ENCODE results near the gene ALMS1. TPM values are rescaled to one million over a fixed set of nuclear protein-coding genes. Genes with fewer than 3 reads are reported as not detected.
A peak's percentile ranks its signal among the peaks of the same experiment; 100 is the strongest.
"Not testable (repeated sequence)": the region's sequence is repeated elsewhere in the genome, so short reads cannot be mapped to it uniquely, and the experiment has no call there.

The ALMS1 gene, protein sequence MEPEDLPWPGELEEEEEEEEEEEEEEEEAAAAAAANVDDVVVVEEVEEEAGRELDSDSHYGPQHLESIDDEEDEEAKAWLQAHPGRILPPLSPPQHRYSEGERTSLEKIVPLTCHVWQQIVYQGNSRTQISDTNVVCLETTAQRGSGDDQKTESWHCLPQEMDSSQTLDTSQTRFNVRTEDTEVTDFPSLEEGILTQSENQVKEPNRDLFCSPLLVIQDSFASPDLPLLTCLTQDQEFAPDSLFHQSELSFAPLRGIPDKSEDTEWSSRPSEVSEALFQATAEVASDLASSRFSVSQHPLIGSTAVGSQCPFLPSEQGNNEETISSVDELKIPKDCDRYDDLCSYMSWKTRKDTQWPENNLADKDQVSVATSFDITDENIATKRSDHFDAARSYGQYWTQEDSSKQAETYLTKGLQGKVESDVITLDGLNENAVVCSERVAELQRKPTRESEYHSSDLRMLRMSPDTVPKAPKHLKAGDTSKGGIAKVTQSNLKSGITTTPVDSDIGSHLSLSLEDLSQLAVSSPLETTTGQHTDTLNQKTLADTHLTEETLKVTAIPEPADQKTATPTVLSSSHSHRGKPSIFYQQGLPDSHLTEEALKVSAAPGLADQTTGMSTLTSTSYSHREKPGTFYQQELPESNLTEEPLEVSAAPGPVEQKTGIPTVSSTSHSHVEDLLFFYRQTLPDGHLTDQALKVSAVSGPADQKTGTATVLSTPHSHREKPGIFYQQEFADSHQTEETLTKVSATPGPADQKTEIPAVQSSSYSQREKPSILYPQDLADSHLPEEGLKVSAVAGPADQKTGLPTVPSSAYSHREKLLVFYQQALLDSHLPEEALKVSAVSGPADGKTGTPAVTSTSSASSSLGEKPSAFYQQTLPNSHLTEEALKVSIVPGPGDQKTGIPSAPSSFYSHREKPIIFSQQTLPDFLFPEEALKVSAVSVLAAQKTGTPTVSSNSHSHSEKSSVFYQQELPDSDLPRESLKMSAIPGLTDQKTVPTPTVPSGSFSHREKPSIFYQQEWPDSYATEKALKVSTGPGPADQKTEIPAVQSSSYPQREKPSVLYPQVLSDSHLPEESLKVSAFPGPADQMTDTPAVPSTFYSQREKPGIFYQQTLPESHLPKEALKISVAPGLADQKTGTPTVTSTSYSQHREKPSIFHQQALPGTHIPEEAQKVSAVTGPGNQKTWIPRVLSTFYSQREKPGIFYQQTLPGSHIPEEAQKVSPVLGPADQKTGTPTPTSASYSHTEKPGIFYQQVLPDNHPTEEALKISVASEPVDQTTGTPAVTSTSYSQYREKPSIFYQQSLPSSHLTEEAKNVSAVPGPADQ (N-terminal part only)
- 10 to 100 TPM; 20.4 to 22.7 TPM for total RNA-seq

DNA sequence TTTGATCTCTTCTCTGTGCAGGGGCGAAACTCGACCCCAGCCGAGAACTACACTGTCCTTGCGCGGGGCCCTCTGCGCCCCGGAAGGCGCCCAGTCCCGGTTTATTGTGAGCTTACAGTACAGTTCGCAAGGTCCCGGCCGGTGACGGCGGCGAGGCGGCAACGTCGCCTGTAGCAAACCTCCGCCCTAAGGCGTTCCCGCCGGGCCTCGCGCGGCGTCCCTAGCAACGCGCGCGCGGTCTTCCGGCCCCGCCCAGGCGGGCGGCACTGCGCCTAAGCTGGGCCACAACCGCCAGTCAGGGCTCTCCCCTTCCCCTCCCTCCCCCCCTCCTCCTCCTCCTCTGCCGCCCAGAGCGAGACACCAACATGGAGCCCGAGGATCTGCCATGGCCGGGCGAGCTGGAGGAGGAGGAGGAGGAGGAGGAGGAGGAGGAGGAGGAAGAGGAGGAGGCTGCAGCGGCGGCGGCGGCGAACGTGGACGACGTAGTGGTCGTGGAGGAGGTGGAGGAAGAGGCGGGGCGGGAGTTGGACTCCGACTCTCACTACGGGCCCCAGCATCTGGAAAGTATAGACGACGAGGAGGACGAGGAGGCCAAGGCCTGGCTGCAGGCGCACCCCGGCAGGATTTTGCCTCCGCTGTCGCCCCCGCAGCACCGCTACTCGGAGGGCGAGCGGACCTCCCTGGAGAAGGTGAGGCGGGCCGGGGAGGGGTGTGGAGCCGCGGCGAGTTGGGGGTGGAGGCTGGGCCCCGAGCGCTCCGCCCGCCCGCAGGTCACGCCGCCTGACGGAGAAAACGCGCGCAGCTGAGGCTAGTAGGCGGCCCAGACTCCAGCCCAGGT is at the start of gene ALMS1:
ALMS1 (plus strand) TSS at position 333 of the 838 bp plus-strand sequence; CDS start at position 366, 33 bp downstream.
- Mint-ChIP-seq H3K4me3 (peak within 1 kb of the TSS; percentile 92), H3K27me3 (no peaks in the 10 kb centered on the region), H3K4me1 (ENCODE audit: low read depth) (peaks cover 26% of the 10 kb centered on the region), H3K9me3 (no peaks in the 10 kb centered on the region), H3K36me3 (no peaks in the 10 kb centered on the region), H3K27ac (peak within 1 kb of the TSS; percentile 82)
- intact Hi-C loops (cut with micrococcal nuclease): loop anchor here (1.0 to 10.0 kb wide), 5 partner anchors 92 to 349 kb away; partner anchors contain the start of genes EGR4, FBXO41, PRADC1 and SFXN5
- POLR2A ChIA-PET: interaction anchor here (0.6 to 2.8 kb wide), 4 partner anchors 93 to 152 kb away, joined by 3 to 14 read pairs (median 4); partner anchors contain the start of genes CCT7, EGR4 and PRADC1
- CTCF ChIA-PET: interaction anchor here (1.3 to 2.4 kb wide), 3 partner anchors 92 to 173 kb away, joined by 5 to 6 read pairs (median 6); partner anchors contain the start of gene EGR4
- peak; percentile 94 for DNase-seq

- no peak for DNase-seq
- Mint-ChIP-seq H3K27me3 (no peaks in the 10 kb centered on the region), H3K9me3 (peaks cover 18% of the 10 kb centered on the region), H3K27ac (no peak overlapping the region), H3K36me3 (peaks cover 4% of the 10 kb centered on the region), H3K4me3 (no peak overlapping the region), H3K4me1 (ENCODE audit: low read depth) (no peaks in the 10 kb centered on the region)
- intact Hi-C loops (cut with micrococcal nuclease): no loop called here
- CTCF ChIA-PET: no interaction called here
- POLR2A ChIA-PET: no interaction called here
Measured at GRCh38 chr2:73337828-73338227, 47.8 kb upstream of the ALMS1 start.

GRCh38 chr2:73339201-73339600 is 46.4 kb upstream of the ALMS1 start:
- H3K4me1 Mint-ChIP-seq (ENCODE audit: low read depth): no peaks in the 10 kb centered on the region
- POLR2A ChIA-PET: no interaction called here
- no peak overlapping the region for H3K27ac Mint-ChIP-seq
- no peak overlapping the region for H3K4me3 Mint-ChIP-seq
- intact Hi-C loops (cut with micrococcal nuclease): no loop called here
- CTCF ChIA-PET: no interaction called here
- peaks cover 4% of the 10 kb centered on the region for H3K36me3 Mint-ChIP-seq
- H3K9me3 Mint-ChIP-seq: peaks cover 11% of the 10 kb centered on the region
- H3K27me3 Mint-ChIP-seq: no peaks in the 10 kb centered on the region
- DNase-seq: no peak

DNA sequence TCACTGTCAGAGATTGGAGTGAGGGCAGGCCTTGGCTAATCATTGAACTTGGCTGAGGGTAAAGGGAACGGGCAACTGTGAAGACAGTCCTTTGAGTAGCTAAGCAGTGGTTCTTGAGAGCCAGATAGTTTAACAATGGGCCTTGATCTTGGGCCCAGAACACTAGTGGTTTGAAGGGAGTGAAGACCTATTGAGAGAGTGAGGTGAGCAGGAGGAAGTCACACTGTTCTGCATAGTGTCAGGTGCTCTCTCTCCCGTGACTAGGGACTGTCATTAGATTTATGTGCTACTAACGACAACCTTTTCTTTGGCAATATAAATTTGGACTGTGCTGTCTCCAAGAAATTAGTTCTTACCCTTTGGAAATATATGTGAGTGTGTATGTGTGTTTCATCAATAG is 44.6 kb upstream of the ALMS1 start:
- POLR2A ChIA-PET: no interaction called here

DNA sequence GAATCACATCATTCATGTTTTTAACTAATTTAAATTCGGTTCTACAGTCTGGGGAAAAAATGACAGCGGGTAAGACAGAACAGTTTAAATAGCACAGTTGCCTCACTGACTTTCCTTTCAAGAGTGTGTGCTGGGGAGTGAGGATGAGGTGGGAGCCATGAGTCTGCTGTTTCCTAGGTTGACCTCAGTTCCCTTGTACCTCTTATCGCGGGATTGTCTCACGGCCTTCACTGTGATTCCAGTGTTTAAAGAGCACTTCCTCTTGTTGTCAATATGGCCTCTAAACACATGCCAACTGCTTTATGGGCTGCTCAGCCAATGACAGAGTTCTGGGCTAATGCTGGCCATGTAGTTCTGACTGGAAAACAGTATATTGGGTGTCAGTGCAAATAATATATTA is 41.6 kb upstream of the ALMS1 start:
- POLR2A ChIA-PET: no interaction called here
- Mint-ChIP-seq H3K4me3 (no peak overlapping the region), H3K4me1 (ENCODE audit: low read depth) (no peaks in the 10 kb centered on the region), H3K27ac (no peak overlapping the region), H3K36me3 (no peaks in the 10 kb centered on the region), H3K9me3 (no peaks in the 10 kb centered on the region), H3K27me3 (no peaks in the 10 kb centered on the region)
- CTCF ChIA-PET: no interaction called here
- no peak for DNase-seq
- intact Hi-C loops (cut with micrococcal nuclease): no loop called here

More for the DNA sequence above, 44.6 kb upstream of the ALMS1 start:
- no peaks in the 10 kb centered on the region for H3K4me1 Mint-ChIP-seq (ENCODE audit: low read depth)
- H3K4me3 Mint-ChIP-seq: no peak overlapping the region
- intact Hi-C loops (cut with micrococcal nuclease): no loop called here
- DNase-seq: no peak
- no peaks in the 10 kb centered on the region for H3K9me3 Mint-ChIP-seq
- H3K27me3 Mint-ChIP-seq: no peaks in the 10 kb centered on the region
- H3K36me3 Mint-ChIP-seq: no peaks in the 10 kb centered on the region
- CTCF ChIA-PET: no interaction called here
- no peak overlapping the region for H3K27ac Mint-ChIP-seq

DNA sequence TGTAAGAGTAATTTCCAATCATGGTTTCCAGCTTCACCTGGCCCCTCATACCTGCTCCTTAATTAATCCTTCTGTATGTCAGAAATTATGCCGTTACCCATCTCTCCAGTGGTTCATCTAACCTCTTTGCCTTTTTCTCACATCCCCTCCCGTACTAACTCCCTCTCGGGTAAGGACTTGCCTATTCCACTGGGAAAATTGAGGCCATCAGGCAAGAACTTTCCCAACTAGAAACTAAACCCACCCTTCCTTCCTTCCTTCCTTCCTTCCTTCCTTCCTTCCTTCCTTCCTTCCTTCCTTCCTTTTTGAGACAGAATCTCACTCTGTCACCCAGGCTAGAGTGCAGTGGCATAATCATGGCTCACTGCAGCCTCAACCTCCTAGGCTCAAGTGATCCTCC is 40.9 kb upstream of the ALMS1 start:
- H3K27ac Mint-ChIP-seq; H3K4me3 Mint-ChIP-seq; H3K4me1 Mint-ChIP-seq (ENCODE audit: low read depth); CTCF ChIA-PET; POLR2A ChIA-PET; DNase-seq; H3K27me3 Mint-ChIP-seq; H3K9me3 Mint-ChIP-seq; H3K36me3 Mint-ChIP-seq; intact Hi-C loops (cut with micrococcal nuclease): not testable (repeated sequence)

DNA sequence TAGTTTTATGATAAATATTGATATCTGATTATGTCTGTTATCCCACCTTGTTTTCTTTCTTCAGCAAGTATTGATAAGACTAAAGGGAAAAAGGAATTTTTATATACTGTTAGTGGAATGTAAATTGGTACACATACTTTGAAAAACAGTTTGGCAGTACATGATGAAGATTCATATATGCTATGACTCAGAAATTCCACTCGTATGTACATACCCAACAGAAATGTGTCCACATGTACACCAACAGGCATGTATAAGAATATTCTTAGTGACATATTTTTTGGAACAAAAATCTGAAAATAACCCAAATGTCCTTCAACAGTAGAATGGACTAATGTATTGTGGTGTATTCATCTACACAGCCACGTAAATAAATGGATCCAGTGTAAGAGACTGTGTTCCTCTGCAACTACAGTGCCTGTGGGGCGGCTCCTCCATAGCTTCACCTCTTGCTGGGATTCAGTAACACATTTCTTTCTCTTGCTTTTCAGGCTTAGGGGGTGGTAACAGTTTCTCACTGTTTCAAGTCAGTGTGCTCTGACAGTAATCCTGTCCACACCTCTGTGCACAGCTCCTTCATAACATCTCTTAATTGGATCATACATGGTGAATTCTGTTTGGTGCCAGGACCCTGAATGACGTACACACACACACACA is 35.5 kb upstream of the ALMS1 start:
- no peak for DNase-seq

DNA sequence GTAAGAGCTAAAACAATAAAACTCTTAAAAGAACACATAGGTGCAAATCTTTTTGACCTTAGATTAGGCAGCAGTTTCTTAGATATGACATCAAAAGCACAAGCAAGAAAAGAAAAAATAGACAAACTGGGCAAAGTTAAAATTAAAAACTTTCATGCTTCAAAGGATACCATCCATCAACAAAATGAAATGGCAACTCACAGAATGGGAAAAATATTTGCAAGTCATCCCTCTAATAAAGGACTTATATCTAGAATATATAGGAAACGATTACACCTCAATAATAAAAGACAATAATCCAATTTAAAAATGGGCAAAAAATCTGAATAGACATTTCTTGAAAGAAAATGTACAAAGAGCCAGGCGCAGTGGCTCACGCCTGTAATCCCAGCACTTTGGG is 29.5 kb upstream of the ALMS1 start:
- H3K27me3 Mint-ChIP-seq: peaks cover 5% of the 10 kb centered on the region
- no peak for DNase-seq
- no peak overlapping the region for H3K4me3 Mint-ChIP-seq
- H3K36me3 Mint-ChIP-seq: no peaks in the 10 kb centered on the region
- no peak overlapping the region for H3K27ac Mint-ChIP-seq
- ChIA-PET CTCF (no interaction called here), POLR2A (no interaction called here)
- H3K4me1 Mint-ChIP-seq (ENCODE audit: low read depth): no peaks in the 10 kb centered on the region
- H3K9me3 Mint-ChIP-seq: no peaks in the 10 kb centered on the region
- intact Hi-C loops (cut with micrococcal nuclease): no loop called here

More for the DNA sequence above, 35.5 kb upstream of the ALMS1 start:
- Mint-ChIP-seq H3K4me3 (no peak overlapping the region), H3K9me3 (no peaks in the 10 kb centered on the region), H3K27me3 (peaks cover 5% of the 10 kb centered on the region), H3K4me1 (ENCODE audit: low read depth) (no peaks in the 10 kb centered on the region), H3K36me3 (no peaks in the 10 kb centered on the region), H3K27ac (no peak overlapping the region)
- ChIA-PET CTCF (no interaction called here), POLR2A (no interaction called here)
- intact Hi-C loops (cut with micrococcal nuclease): no loop called here

DNA sequence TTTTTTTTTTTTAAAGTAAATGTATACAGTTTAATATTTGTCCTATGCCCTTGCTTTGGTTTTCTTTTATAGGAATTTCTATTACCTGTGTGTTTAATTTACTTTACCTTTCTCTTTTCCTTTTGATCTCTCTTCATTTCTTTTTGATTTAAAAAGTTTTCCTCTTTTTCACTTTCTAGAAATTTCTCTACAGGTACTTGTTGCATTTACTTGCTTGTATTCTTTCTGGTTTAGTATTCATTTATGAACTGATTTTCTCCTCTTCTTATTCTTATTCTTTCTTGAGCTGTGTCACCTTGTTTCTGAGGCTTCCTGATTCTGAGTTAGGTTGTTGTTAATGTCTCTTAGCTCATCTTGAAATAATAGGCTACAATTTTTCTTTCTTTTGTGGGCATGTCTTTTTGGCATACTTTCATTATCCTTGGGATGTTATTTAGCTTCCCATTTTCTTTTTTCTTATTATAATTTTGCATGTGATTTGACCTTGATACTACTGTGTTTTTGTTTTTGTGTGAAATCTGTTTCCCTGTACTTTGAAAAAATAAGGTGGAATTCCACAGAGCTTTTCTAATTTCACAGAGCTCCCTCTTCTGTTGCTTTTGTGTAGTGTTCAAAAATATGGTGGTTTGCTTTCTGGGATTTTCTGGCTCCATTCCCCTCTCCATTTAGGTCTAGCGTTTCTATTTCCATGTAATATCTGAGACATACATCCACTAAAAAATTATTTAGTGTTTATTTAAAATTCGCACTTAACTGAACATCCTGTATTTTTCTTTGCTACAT is 25.5 kb upstream of the ALMS1 start:
- ChIA-PET CTCF (interaction anchor here (0.6 to 0.9 kb wide), 2 partner anchors 12 to 437 kb away, joined by 4 read pairs; no protein-coding TSS in a partner anchor), POLR2A (no interaction called here)
- no peaks in the 10 kb centered on the region for H3K9me3 Mint-ChIP-seq
- DNase-seq: no peak
- H3K27me3 Mint-ChIP-seq: no peaks in the 10 kb centered on the region
- H3K4me3 Mint-ChIP-seq: no peak overlapping the region
- H3K4me1 Mint-ChIP-seq (ENCODE audit: low read depth): no peaks in the 10 kb centered on the region
- no peaks in the 10 kb centered on the region for H3K36me3 Mint-ChIP-seq
- H3K27ac Mint-ChIP-seq: no peak overlapping the region
- intact Hi-C loops (cut with micrococcal nuclease): no loop called here

DNA sequence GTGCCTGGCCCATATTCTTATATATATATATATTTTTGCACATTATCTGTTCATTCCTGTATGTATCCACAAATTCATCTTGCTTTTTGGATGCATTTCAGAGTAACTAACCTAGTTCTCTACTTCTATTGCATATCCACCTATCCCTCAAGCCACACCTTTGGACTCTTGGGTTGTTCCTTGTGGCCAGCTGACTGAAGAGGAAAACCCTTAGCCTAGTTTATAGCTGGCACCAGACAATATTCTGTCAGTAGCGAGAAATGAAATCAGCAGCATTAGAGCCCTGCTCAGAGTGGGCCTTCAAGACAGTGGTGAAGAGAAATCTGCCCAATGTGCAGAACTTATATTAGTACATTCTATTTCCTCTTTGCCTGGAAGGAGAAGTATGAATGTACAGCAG is 19.6 kb upstream of the ALMS1 start:
- H3K9me3 Mint-ChIP-seq: peaks cover 2% of the 10 kb centered on the region
- H3K4me3 Mint-ChIP-seq: no peak overlapping the region
- H3K27ac Mint-ChIP-seq: no peak overlapping the region
- intact Hi-C loops (cut with micrococcal nuclease): no loop called here
- no peaks in the 10 kb centered on the region for H3K36me3 Mint-ChIP-seq
- ChIA-PET CTCF (no interaction called here), POLR2A (no interaction called here)
- H3K4me1 Mint-ChIP-seq (ENCODE audit: low read depth): no peaks in the 10 kb centered on the region
- no peak for DNase-seq
- no peaks in the 10 kb centered on the region for H3K27me3 Mint-ChIP-seq

All from activated CD4-positive, alpha-beta memory T cell treated with anti-CD3 and anti-CD28 coated beads for 36 hours (primary cell).